HG03520 (cell line): Measurements from ENCODE around the gene CEP192.
"Not testable (repeated sequence)": the region's sequence is repeated elsewhere in the genome, so short reads cannot be mapped to it uniquely, and the experiment has no call there.

Experiments used
- ATAC-seq: cut with Tn5 transposase; IDR thresholded peaks from one replicate; pipeline ENCODE4 v1.9.1; 2021; ENCODE audit warnings: mild to moderate bottlenecking, moderate library complexity; ENCODE audit not compliant: unreplicated experiment

Gene CEP192

GRCh38 chr18:12989397-12990122, 1.6 kb upstream of the CEP192 start:
- no peak for ATAC-seq

- ATAC-seq = no peak
Measured at GRCh38 chr18:12990123-12990475, 1.1 kb upstream of the CEP192 start.

- no peak for ATAC-seq
Measured at GRCh38 chr18:12990641-12990966, 558 bp upstream of the CEP192 start.

- ATAC-seq = no peak
Measured at GRCh38 chr18:12991821-12992179, 638 bp downstream of the CEP192 start.

GRCh38 chr18:12993439-12993838, 2.3 kb downstream of the CEP192 start:
- no peak for ATAC-seq

- ATAC-seq = no peak
Measured at GRCh38 chr18:12995424-12995823, 4.3 kb downstream of the CEP192 start.

GRCh38 chr18:12995952-12996477, 4.9 kb downstream of the CEP192 start:
- ATAC-seq = no peak

- no peak for ATAC-seq
Measured at GRCh38 chr18:12996661-12997292, 5.6 kb downstream of the CEP192 start.

- not testable (repeated sequence) for ATAC-seq
Measured at GRCh38 chr18:12997330-12997729, 6.2 kb downstream of the CEP192 start.

GRCh38 chr18:12998332-12999060, 7.3 kb downstream of the CEP192 start:
- ATAC-seq = no peak

GRCh38 chr18:13003466-13003896, 12.3 kb downstream of the CEP192 start:
- no peak for ATAC-seq

- no peak for ATAC-seq
Measured at GRCh38 chr18:13004396-13004795, 13.2 kb downstream of the CEP192 start.

GRCh38 chr18:13005289-13005688, 14.1 kb downstream of the CEP192 start:
- no peak for ATAC-seq

GRCh38 chr18:13006531-13007247, 15.5 kb downstream of the CEP192 start:
- ATAC-seq = no peak

- ATAC-seq = no peak
Measured at GRCh38 chr18:13007248-13007560, 16.0 kb downstream of the CEP192 start.

- no peak for ATAC-seq
Measured at GRCh38 chr18:13011719-13012118, 20.6 kb downstream of the CEP192 start.

GRCh38 chr18:13014232-13014631, 23.1 kb downstream of the CEP192 start:
- no peak for ATAC-seq

- ATAC-seq = no peak
Measured at GRCh38 chr18:13014818-13015217, 23.7 kb downstream of the CEP192 start.

GRCh38 chr18:13017247-13017875, 26.2 kb downstream of the CEP192 start:
- no peak for ATAC-seq

GRCh38 chr18:13018374-13018773, 27.2 kb downstream of the CEP192 start:
- ATAC-seq = no peak

- no peak for ATAC-seq
Measured at GRCh38 chr18:13019301-13019700, 28.1 kb downstream of the CEP192 start.
